Smooth muscle cell (in vitro differentiated cells): Measurements from ENCODE around the gene PLCL1. TPM values are rescaled to one million over a fixed set of nuclear protein-coding genes. Genes with fewer than 3 reads are reported as not detected.

Source experiments
- DNase-seq: peaks from one replicate; lab custom pipeline; 2025; ENCODE audit not compliant: unreplicated experiment; lab: John Stamatoyannopoulos, UW
- H2AFZ ChIP-seq: fragments of 200-600 bp; sonication (generic); 2 replicates; pipeline ENCODE4 v1.6.0; 2016; ENCODE audit warnings: antibody characterized with exemption, low read depth, mild to moderate bottlenecking
- H3F3A ChIP-seq: fragments of 200-600 bp; sonication (generic); 2 replicates; pipeline ENCODE4 v1.6.0; 2017; ENCODE audit warnings: antibody characterized with exemption, low read depth
- H3K27ac ChIP-seq: fragments of 200-600 bp; sonication (generic); 2 replicates; pipeline ENCODE4 v1.5.1; 2016; ENCODE audit warnings: low read depth, mild to moderate bottlenecking
- H3K27me3 ChIP-seq: fragments of 200-600 bp; sonication (generic); 2 replicates; pipeline ENCODE4 v1.6.1; 2016; ENCODE audit warnings: low read depth, mild to moderate bottlenecking
- H3K36me3 ChIP-seq: fragments of 200-600 bp; sonication (generic); 2 replicates; pipeline ENCODE4 v1.5.1; 2016; ENCODE audit warnings: low read depth
- H3K4me1 ChIP-seq: fragments of 200-600 bp; sonication (generic); 2 replicates; pipeline ENCODE4 v1.5.1; 2016; ENCODE audit warnings: low read depth
- H3K4me2 ChIP-seq: fragments of 200-600 bp; sonication (generic); 2 replicates; pipeline ENCODE4 v1.6.0; 2016; ENCODE audit warnings: mild to moderate bottlenecking
- H3K4me3 ChIP-seq: fragments of 200-600 bp; sonication (generic); 2 replicates; pipeline ENCODE4 v1.5.1; 2016; ENCODE audit warnings: mild to moderate bottlenecking
- H3K79me2 ChIP-seq: fragments of 200-600 bp; sonication (generic); 2 replicates; pipeline ENCODE4 v1.6.0; 2016; ENCODE audit warnings: low read depth, mild to moderate bottlenecking
- H3K9ac ChIP-seq: fragments of 200-600 bp; sonication (generic); 2 replicates; pipeline ENCODE4 v1.6.0; 2016; ENCODE audit warnings: low read depth
- H3K9me3 ChIP-seq: fragments of 200-600 bp; sonication (generic); replicated peaks from 2 replicates; pipeline ENCODE4 v1.5.1; 2016; ENCODE audit warnings: low read depth
- H4K20me1 ChIP-seq: fragments of 200-600 bp; sonication (generic); 2 replicates; pipeline ENCODE4 v1.6.0; 2016; ENCODE audit warnings: low read depth
- WGBS: methylation state at CpG from one replicate; pipeline ENCODE4 v1.1.7; 2016; ENCODE audit warnings: low lambda C conversion rate; 5-methylcytosine and 5-hydroxymethylcytosine counted together
- polyA plus RNA-seq: library from polyadenylated mRNA; unstranded; fragments of >200 nt; fragmentation: Nextera tagmentation; extraction: Ambion mirVana; gene quantifications from 2 replicates; pipeline ENCODE4 v1.2.1, GENCODE V29; 2016
- total RNA-seq: library from RNA; depleted of rRNA; stranded (reverse); fragments of >200 nt; gene quantifications from 2 replicates; pipeline ENCODE4 v1.2.3, GENCODE V29; 2014
- TF ChIP-seq, protein P1 (sequence below): fragments of 200-600 bp; sonication (generic); IDR thresholded peaks from 2 replicates; pipeline ENCODE4 v1.5.1; 2017; ENCODE audit warnings: borderline replicate concordance, mild to moderate bottlenecking, antibody characterized with exemption; ENCODE audit not compliant: insufficient read depth, poor library complexity, severe bottlenecking

Gene PLCL1
- total and polyA plus RNA-seq, 2 experiments from 2014 or later: 0.87 to 1.3 TPM

DNA sequence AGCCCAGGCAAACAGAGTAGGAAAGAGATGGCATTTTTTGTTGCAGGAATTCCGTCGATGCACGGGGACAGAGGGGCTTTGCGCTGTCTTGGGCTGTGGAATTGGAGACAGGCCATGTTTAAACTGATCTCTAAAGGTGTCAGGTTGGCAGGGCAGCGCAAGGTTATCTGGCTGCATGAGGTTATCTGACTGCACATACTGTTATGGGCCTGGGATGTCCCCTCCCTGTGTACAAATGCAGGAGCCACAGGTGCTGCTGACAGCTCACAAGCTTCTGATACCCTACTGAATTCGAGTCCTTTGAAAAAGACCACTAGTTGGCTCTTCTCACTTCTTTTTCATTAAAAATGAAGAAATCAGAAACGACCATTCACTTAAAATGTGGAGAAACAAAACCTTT is 255.4 kb downstream of the PLCL1 start:
- no peaks in the 10 kb centered on the region for H3K36me3 ChIP-seq
- WGBS: 85% methylated on average over 7 of the region's 7 CpGs

DNA sequence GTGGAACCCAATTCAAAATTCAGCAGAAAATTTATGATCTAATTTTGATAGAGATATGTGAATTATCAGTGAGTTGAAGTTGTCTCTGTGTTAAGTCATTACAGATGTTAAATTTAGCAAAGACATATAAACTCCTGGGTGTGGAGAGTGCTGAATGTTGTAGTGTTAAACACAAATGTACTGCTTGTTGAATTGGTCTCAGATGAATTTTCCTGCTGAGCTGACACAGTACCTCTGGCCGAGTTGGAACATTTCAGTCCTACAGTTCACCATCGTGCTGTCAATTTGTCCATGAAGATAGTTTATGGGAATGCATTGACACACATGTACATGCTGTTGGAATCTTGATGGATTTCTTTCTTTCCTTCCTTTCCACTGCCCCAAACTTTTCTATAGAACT is 255.9 kb downstream of the PLCL1 start:
- no peak overlapping the region for H3K4me2 ChIP-seq
- no peak for DNase-seq
- no peaks in the 10 kb centered on the region for H3K4me1 ChIP-seq
- no peaks in the 10 kb centered on the region for H3K79me2 ChIP-seq
- peaks cover 21% of the 10 kb centered on the region for H3K27me3 ChIP-seq
- no peak overlapping the region for H3K4me3 ChIP-seq
- no peaks in the 10 kb centered on the region for H3K9me3 ChIP-seq
- no peak overlapping the region for H3K27ac ChIP-seq
- H4K20me1 ChIP-seq: no peaks in the 10 kb centered on the region
- H3K9ac ChIP-seq: no peak overlapping the region
- H2AFZ ChIP-seq: no peak overlapping the region
- WGBS: 87% methylated on average over 2 of the region's 2 CpGs
- TF ChIP-seq, protein P1, sequence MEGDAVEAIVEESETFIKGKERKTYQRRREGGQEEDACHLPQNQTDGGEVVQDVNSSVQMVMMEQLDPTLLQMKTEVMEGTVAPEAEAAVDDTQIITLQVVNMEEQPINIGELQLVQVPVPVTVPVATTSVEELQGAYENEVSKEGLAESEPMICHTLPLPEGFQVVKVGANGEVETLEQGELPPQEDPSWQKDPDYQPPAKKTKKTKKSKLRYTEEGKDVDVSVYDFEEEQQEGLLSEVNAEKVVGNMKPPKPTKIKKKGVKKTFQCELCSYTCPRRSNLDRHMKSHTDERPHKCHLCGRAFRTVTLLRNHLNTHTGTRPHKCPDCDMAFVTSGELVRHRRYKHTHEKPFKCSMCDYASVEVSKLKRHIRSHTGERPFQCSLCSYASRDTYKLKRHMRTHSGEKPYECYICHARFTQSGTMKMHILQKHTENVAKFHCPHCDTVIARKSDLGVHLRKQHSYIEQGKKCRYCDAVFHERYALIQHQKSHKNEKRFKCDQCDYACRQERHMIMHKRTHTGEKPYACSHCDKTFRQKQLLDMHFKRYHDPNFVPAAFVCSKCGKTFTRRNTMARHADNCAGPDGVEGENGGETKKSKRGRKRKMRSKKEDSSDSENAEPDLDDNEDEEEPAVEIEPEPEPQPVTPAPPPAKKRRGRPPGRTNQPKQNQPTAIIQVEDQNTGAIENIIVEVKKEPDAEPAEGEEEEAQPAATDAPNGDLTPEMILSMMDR: no peak
- H3F3A ChIP-seq: no peaks in the 10 kb centered on the region
- H3K36me3 ChIP-seq: no peaks in the 10 kb centered on the region

More for the DNA sequence above, 255.4 kb downstream of the PLCL1 start:
- no peaks in the 10 kb centered on the region for H4K20me1 ChIP-seq
- no peak overlapping the region for H3K4me2 ChIP-seq
- H3K4me3 ChIP-seq: no peak overlapping the region
- DNase-seq: no peak
- peaks cover 19% of the 10 kb centered on the region for H3K27me3 ChIP-seq
- TF ChIP-seq, protein P1: no peak
- H3K9me3 ChIP-seq: no peaks in the 10 kb centered on the region
- no peaks in the 10 kb centered on the region for H3K79me2 ChIP-seq
- no peaks in the 10 kb centered on the region for H3F3A ChIP-seq
- H3K27ac ChIP-seq: no peak overlapping the region
- no peak overlapping the region for H2AFZ ChIP-seq
- no peaks in the 10 kb centered on the region for H3K4me1 ChIP-seq
- no peak overlapping the region for H3K9ac ChIP-seq

DNA sequence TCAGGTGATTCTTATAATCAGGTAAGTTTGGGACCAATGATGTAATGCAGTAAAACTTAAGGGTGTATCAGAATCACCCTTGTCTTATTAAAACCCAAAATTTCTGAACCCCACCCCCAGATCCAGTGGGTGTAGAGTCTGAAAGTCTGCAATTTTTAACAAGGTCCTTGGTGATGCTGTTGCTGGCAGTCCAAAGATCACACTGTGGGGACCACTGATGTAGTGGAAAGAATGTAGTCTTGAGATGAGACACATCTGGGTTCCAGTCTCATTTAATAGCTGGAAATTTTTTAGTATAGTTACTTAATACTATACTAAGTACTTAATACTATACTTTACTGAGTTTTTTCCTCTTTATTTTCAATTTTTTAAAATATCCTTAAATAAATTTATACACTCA is 258.4 kb downstream of the PLCL1 start:
- H3K36me3 ChIP-seq: no peaks in the 10 kb centered on the region
- no peaks in the 10 kb centered on the region for H3F3A ChIP-seq
- no peaks in the 10 kb centered on the region for H3K9me3 ChIP-seq

DNA sequence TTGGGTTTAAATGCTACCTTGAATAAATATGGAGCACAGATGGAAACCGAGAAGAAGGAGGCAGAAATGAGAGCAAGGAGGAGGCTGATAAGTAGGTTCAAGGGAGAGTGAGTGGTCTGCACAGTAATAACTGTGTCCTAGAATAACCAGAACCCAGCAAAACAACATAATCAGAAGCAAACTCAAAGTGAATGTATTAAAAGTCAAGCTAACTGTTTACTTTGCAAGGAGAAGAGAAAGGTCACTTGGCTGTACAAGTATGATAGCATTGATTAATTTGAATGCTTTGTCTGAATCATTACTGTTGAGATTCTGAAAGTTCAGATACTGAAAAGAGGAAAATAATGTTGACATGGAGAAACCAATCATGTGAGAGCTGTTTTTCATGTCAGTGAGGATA is 258.8 kb downstream of the PLCL1 start:
- Histone ChIP-seq H3K9me3 (no peaks in the 10 kb centered on the region), H3K79me2 (no peaks in the 10 kb centered on the region), H2AFZ (no peak overlapping the region), H3K4me2 (no peak overlapping the region), H4K20me1 (no peaks in the 10 kb centered on the region), H3K36me3 (no peaks in the 10 kb centered on the region), H3K27me3 (peaks cover 21% of the 10 kb centered on the region), H3K4me3 (no peak overlapping the region), H3K9ac (no peak overlapping the region), H3F3A (no peaks in the 10 kb centered on the region), H3K4me1 (no peaks in the 10 kb centered on the region), H3K27ac (no peak overlapping the region)
- TF ChIP-seq, protein P1: no peak
- WGBS: 83% methylated on average over 1 of the region's 1 CpG
- no peak for DNase-seq

More for the DNA sequence above, 258.4 kb downstream of the PLCL1 start:
- H3K4me1 ChIP-seq: no peaks in the 10 kb centered on the region
- no peak overlapping the region for H3K27ac ChIP-seq
- H4K20me1 ChIP-seq: no peaks in the 10 kb centered on the region
- TF ChIP-seq, protein P1: no peak
- H3K4me2 ChIP-seq: no peak overlapping the region
- no peaks in the 10 kb centered on the region for H3K79me2 ChIP-seq
- DNase-seq: no peak
- no peak overlapping the region for H3K9ac ChIP-seq
- no peak overlapping the region for H3K4me3 ChIP-seq
- peaks cover 21% of the 10 kb centered on the region for H3K27me3 ChIP-seq
- H2AFZ ChIP-seq: no peak overlapping the region
